ENCODE results near the gene PRKCA. TPM values are rescaled to one million over a fixed set of nuclear protein-coding genes. Genes with fewer than 3 reads are reported as not detected.

PRKCA gene
- total and polyA plus RNA-seq, 2 of the 13 experiments (the other 11 are each of a cell fraction or from before 2014, with no cell fraction given) = 18.5 to 21.5 TPM

- peak; percentile 29; the same call in 1 of the 2 replicates for TF ChIP-seq GLI4 (CRISPR knock-in tag; IDR thresholded peaks at IDR 0.05; ENCODE audit: borderline replicate concordance)
- TF ChIP-seq GMEB1 (CRISPR knock-in tag; IDR thresholded peaks at IDR 0.05; ENCODE audit: borderline replicate concordance) = peak; percentile 47; the same call in 1 of the 2 replicates
- no peak for TF ChIP-seq DMTF1 (CRISPR knock-in tag; IDR thresholded peaks at IDR 0.05)
- no peak for TF ChIP-seq NAIF1 (CRISPR knock-in tag; IDR thresholded peaks at IDR 0.05; ENCODE audit: borderline replicate concordance)
- TF ChIP-seq RBFOX2 (IDR thresholded peaks at IDR 0.05; ENCODE audit: low read depth, low read length) = no peak
- TF ChIP-seq ARID3A (IDR thresholded peaks at IDR 0.05; ENCODE audit: low read depth, low read length) = 0 out of 2 replicates have a peak, but pooled peaks have one; percentile 33
- TF ChIP-seq MIER2 (CRISPR knock-in tag; IDR thresholded peaks at IDR 0.05) = no peak
- TF ChIP-seq CSRNP2 (CRISPR knock-in tag; conservative IDR thresholded peaks at IDR 0.05; ENCODE audit: low read depth) = no peak
- no peak for TF ChIP-seq SCMH1 (CRISPR knock-in tag; IDR thresholded peaks at IDR 0.05; ENCODE audit: borderline replicate concordance)
- no peak for TF ChIP-seq POLR2AphosphoS5 (IDR thresholded peaks at IDR 0.05; ENCODE audit: low read depth, low read length)
- TF ChIP-seq ZSCAN29 (CRISPR knock-in tag; conservative IDR thresholded peaks at IDR 0.05) = no peak
- TF ChIP-seq ZNF503 (CRISPR knock-in tag; IDR thresholded peaks at IDR 0.05) = no peak
- no peak for TF ChIP-seq ZNF224 (CRISPR knock-in tag; IDR thresholded peaks at IDR 0.05)
- no peak for TF ChIP-seq PAF1 (CRISPR knock-in tag; IDR thresholded peaks at IDR 0.05)
- 0 out of 2 replicates have a peak, but pooled peaks have one; percentile 54 for TF ChIP-seq SPEN (CRISPR knock-in tag; IDR thresholded peaks at IDR 0.05; ENCODE audit: low read depth)
- TF ChIP-seq HOXA3 (CRISPR knock-in tag; IDR thresholded peaks at IDR 0.05) = peak; percentile 84
- TF ChIP-seq ZNF691 (CRISPR knock-in tag; IDR thresholded peaks at IDR 0.05; ENCODE audit: borderline replicate concordance, low read depth) = peak; percentile 67; the same call in 1 of the 2 replicates
Measured at GRCh38 chr17:66567234-66568170, 265.1 kb downstream of the PRKCA start (continued).

All from HepG2 (cell line).